Vagina (tissue), 2 donors: ENCODE data around the gene APOL5. TPM values are rescaled to one million over a fixed set of nuclear protein-coding genes. Genes with fewer than 3 reads are reported as not detected.

ENCODE experiments used
- DNase-seq, 2 donors: peaks; one replicate each; pipeline ENCODE4 v3.0.0-alpha.2; 2017; ENCODE audit errors: extremely low spot score in 2 of 2
- H3K27ac ChIP-seq: fragments of 200-600 bp; sonication (generic); one replicate; pipeline ENCODE4 v1.5.1; 2019
- H3K27me3 ChIP-seq: fragments of 200-600 bp; sonication (generic); one replicate; pipeline ENCODE4 v1.5.1; 2019
- H3K36me3 ChIP-seq, 2 donors: fragments of 200-600 bp; sonication (generic); one replicate each; pipeline ENCODE4 v1.5.1; 2017 to 2019
- H3K4me1 ChIP-seq: fragments of 200-600 bp; sonication (generic); one replicate; pipeline ENCODE4 v1.5.1; 2019
- H3K4me3 ChIP-seq, 2 donors: fragments of 200-600 bp; sonication (generic); 1 replicate in 1 of 2; 2 replicates in 1 of 2; pipeline ENCODE4 v1.5.1; 2016 to 2019
- H3K9me3 ChIP-seq: fragments of 200-600 bp; sonication (generic); one replicate; pipeline ENCODE4 v1.5.1; 2019
- CTCF ChIP-seq, 3 experiments: fragments of 450-650 bp in 2 of 3; fragments of 200-600 bp in 1 of 3; sonication (generic) in 1 of 3; IDR thresholded peaks; one replicate each; pipeline ENCODE4 v1.5.1; 2017 to 2019; ENCODE audit warnings: antibody characterized with exemption in 3 of 3, mild to moderate bottlenecking in 2 of 3, moderate library complexity in 2 of 3
- POLR2A ChIP-seq, 2 donors: fragments of 450-650 bp; IDR thresholded peaks; one replicate each; pipeline ENCODE4 v1.6.1; 2017; ENCODE audit warnings: antibody characterized with exemption in 2 of 2, mild to moderate bottlenecking in 2 of 2, moderate library complexity in 2 of 2
- POLR2AphosphoS5 ChIP-seq, 2 donors: sonication (generic); formaldehyde crosslinking; IDR thresholded peaks; one replicate each; pipeline ENCODE4 v1.9.0; 2017; ENCODE audit warnings: antibody characterized with exemption in 2 of 2, mild to moderate bottlenecking in 2 of 2, low read depth in 1 of 2; ENCODE audit not compliant: insufficient read depth in 1 of 2
- intact Hi-C: fragments of 100-400 bp; cut with DNase I; formaldehyde crosslinking; loops from one replicate; pipeline ENCODE4 v1.15.1; 2023
- total RNA-seq: library from RNA; depleted of rRNA; stranded (reverse); fragments of >200 nt; gene quantifications from one replicate; pipeline ENCODE4 v1.2.3, GENCODE V29; 2016

Gene APOL5
- total RNA-seq, 1 donor from 2014 or later: not detected

DNA sequence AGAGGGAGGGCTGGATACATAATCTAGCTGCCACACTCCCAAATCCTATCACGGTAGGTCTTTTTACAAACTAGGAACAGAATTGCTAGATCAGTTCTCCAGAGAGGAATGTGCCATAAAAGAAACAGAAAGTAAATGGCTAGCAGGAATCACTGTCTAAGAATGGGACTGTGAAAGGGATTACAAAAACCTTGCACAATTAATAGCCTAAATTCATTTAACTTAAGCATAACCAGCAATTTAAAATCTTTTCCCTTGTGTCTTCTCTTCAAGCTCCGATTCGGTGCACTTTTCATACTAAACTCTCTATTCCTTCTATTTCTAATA lies 35.2 kb downstream of the APOL5 start:
- intact Hi-C loops: no loop called here
- TF ChIP-seq CTCF (IDR thresholded peaks at IDR 0.05) (no peak), POLR2AphosphoS5 (IDR thresholded peaks at IDR 0.05; ENCODE audit: insufficient read depth in 1 of 2, low read depth in 1 of 2) (no peak), POLR2A (IDR thresholded peaks at IDR 0.05) (no peak)

DNA sequence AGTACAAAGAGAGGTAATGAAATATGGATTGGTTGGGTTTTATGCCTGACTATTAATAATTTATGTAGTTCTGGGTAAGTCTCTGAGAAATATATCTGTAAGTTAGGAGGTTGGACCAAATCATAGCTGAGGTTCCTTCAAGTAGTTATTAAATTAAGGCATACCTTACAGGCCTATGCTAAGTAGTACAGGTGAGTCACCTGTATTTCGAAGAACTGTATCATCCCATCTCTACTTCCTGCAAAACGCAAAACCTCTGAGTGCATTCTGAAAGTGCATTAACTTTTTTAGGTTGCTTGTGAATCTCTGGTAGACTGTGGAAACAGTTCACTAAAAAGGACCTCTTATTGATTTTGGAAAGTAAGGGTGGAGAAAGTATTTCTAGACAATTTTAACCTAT lies 37.1 kb downstream of the APOL5 start:
- no peak for DNase-seq
- Histone ChIP-seq H3K36me3 (peaks cover 0 to 21% of the 10 kb centered on the region in 2 donors), H3K9me3 (no peaks in the 10 kb centered on the region), H3K4me3 (no peak overlapping the region), H3K27ac (no peak overlapping the region), H3K4me1 (peaks cover 11% of the 10 kb centered on the region), H3K27me3 (no peaks in the 10 kb centered on the region)
- TF ChIP-seq POLR2A (IDR thresholded peaks at IDR 0.05): no peak
- no peak for TF ChIP-seq CTCF (IDR thresholded peaks at IDR 0.05)
- TF ChIP-seq POLR2AphosphoS5 (IDR thresholded peaks at IDR 0.05; ENCODE audit: insufficient read depth in 1 of 2, low read depth in 1 of 2): no peak
- intact Hi-C loops: no loop called here

More for the DNA sequence above, 35.2 kb downstream of the APOL5 start:
- Histone ChIP-seq H3K27ac (no peak overlapping the region), H3K27me3 (no peaks in the 10 kb centered on the region), H3K36me3 (peaks cover 0 to 10% of the 10 kb centered on the region in 2 donors), H3K9me3 (no peaks in the 10 kb centered on the region), H3K4me1 (peaks cover 11% of the 10 kb centered on the region), H3K4me3 (no peak overlapping the region)
- no peak for DNase-seq

- Histone ChIP-seq H3K4me3 (no peak overlapping the region), H3K36me3 (peaks cover 0 to 21% of the 10 kb centered on the region in 2 donors), H3K27me3 (no peaks in the 10 kb centered on the region), H3K4me1 (peaks cover 11% of the 10 kb centered on the region), H3K27ac (no peak overlapping the region), H3K9me3 (no peaks in the 10 kb centered on the region)
- TF ChIP-seq POLR2AphosphoS5 (IDR thresholded peaks at IDR 0.05; ENCODE audit: insufficient read depth in 1 of 2, low read depth in 1 of 2) (no peak), POLR2A (IDR thresholded peaks at IDR 0.05) (no peak), CTCF (IDR thresholded peaks at IDR 0.05) (no peak)
- intact Hi-C loops: no loop called here
- no peak for DNase-seq
Measured at GRCh38 chr22:35756722-35757121, 39.0 kb downstream of the APOL5 start.

- no peaks in the 10 kb centered on the region for H3K9me3 ChIP-seq
- peaks cover 0 to 25% of the 10 kb centered on the region in 2 donors for H3K36me3 ChIP-seq
- no peaks in the 10 kb centered on the region for H3K4me1 ChIP-seq
- DNase-seq: no peak
- TF ChIP-seq POLR2A (IDR thresholded peaks at IDR 0.05) (no peak), POLR2AphosphoS5 (IDR thresholded peaks at IDR 0.05; ENCODE audit: insufficient read depth in 1 of 2, low read depth in 1 of 2) (no peak), CTCF (IDR thresholded peaks at IDR 0.05) (no peak)
- no peaks in the 10 kb centered on the region for H3K27me3 ChIP-seq
- H3K4me3 ChIP-seq: no peak overlapping the region
- intact Hi-C loops: no loop called here
- H3K27ac ChIP-seq: no peak overlapping the region
Measured at GRCh38 chr22:35758394-35758793, 40.7 kb downstream of the APOL5 start.

GRCh38 chr22:35761037-35761436 lies 43.4 kb downstream of the APOL5 start:
- H3K4me1 ChIP-seq: no peaks in the 10 kb centered on the region
- no peaks in the 10 kb centered on the region for H3K9me3 ChIP-seq
- H3K4me3 ChIP-seq: no peak overlapping the region
- no peak for DNase-seq
- intact Hi-C loops: no loop called here
- TF ChIP-seq POLR2AphosphoS5 (IDR thresholded peaks at IDR 0.05; ENCODE audit: insufficient read depth in 1 of 2, low read depth in 1 of 2): no peak
- no peak for TF ChIP-seq POLR2A (IDR thresholded peaks at IDR 0.05)
- TF ChIP-seq CTCF (IDR thresholded peaks at IDR 0.05): no peak
- peaks cover 0 to 19% of the 10 kb centered on the region in 2 donors for H3K36me3 ChIP-seq
- no peaks in the 10 kb centered on the region for H3K27me3 ChIP-seq
- no peak overlapping the region for H3K27ac ChIP-seq
